ENCODE results near the gene ZNF530.
A peak's percentile ranks its signal among the peaks of the same experiment; 100 is the strongest.

DNA sequence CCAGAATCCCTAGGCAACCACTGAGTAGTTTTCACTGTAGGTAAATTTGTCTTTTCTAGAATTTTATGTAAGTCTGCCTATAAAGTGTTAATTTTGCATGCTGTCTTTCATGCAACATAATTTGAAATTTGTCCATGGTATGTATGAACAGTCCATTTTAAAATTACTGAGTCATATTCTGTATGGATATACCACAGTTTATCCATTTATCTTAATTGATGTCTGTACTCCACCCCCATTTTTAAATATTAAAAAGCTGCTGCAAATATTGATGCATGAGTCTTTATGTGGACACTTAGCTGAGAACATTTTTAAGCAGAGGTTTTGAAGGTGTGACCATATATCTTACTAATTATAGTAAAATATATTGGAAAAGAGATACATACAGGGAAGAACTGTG, 23.4 kb downstream of the ZNF530 start:
- TF ChIP-seq BACH2 (CRISPR knock-in tag; IDR thresholded peaks at IDR 0.05; ENCODE audit: borderline replicate concordance) (no peak), ARNTL (CRISPR knock-in tag; IDR thresholded peaks at IDR 0.05; ENCODE audit: borderline replicate concordance, low read depth) (no peak), ZNF8 (CRISPR knock-in tag; IDR thresholded peaks at IDR 0.05) (peak; percentile 96), GLIS3 (CRISPR knock-in tag; IDR thresholded peaks at IDR 0.05) (no peak), ISL1 (CRISPR knock-in tag; IDR thresholded peaks at IDR 0.05) (no peak), ZFP3 (CRISPR knock-in tag; IDR thresholded peaks at IDR 0.05) (no peak), OSR1 (CRISPR knock-in tag; IDR thresholded peaks at IDR 0.05) (no peak), RARB (CRISPR knock-in tag; IDR thresholded peaks at IDR 0.05) (no peak), ZFP30 (CRISPR knock-in tag; IDR thresholded peaks at IDR 0.05) (no peak), ESRRG (CRISPR knock-in tag; IDR thresholded peaks at IDR 0.05) (no peak), ZC3H10 (CRISPR knock-in tag; IDR thresholded peaks at IDR 0.05) (no peak)
- TF ChIP-seq, protein P1, sequence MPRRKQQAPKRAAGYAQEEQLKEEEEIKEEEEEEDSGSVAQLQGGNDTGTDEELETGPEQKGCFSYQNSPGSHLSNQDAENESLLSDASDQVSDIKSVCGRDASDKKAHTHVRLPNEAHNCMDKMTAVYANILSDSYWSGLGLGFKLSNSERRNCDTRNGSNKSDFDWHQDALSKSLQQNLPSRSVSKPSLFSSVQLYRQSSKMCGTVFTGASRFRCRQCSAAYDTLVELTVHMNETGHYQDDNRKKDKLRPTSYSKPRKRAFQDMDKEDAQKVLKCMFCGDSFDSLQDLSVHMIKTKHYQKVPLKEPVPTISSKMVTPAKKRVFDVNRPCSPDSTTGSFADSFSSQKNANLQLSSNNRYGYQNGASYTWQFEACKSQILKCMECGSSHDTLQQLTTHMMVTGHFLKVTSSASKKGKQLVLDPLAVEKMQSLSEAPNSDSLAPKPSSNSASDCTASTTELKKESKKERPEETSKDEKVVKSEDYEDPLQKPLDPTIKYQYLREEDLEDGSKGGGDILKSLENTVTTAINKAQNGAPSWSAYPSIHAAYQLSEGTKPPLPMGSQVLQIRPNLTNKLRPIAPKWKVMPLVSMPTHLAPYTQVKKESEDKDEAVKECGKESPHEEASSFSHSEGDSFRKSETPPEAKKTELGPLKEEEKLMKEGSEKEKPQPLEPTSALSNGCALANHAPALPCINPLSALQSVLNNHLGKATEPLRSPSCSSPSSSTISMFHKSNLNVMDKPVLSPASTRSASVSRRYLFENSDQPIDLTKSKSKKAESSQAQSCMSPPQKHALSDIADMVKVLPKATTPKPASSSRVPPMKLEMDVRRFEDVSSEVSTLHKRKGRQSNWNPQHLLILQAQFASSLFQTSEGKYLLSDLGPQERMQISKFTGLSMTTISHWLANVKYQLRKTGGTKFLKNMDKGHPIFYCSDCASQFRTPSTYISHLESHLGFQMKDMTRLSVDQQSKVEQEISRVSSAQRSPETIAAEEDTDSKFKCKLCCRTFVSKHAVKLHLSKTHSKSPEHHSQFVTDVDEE (CRISPR knock-in tag; IDR thresholded peaks at IDR 0.05): no peak
- TF ChIP-seq, protein P2, sequence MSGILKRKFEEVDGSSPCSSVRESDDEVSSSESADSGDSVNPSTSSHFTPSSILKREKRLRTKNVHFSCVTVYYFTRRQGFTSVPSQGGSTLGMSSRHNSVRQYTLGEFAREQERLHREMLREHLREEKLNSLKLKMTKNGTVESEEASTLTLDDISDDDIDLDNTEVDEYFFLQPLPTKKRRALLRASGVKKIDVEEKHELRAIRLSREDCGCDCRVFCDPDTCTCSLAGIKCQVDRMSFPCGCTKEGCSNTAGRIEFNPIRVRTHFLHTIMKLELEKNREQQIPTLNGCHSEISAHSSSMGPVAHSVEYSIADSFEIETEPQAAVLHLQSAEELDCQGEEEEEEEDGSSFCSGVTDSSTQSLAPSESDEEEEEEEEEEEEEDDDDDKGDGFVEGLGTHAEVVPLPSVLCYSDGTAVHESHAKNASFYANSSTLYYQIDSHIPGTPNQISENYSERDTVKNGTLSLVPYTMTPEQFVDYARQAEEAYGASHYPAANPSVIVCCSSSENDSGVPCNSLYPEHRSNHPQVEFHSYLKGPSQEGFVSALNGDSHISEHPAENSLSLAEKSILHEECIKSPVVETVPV (CRISPR knock-in tag; IDR thresholded peaks at IDR 0.05): no peak
- TF ChIP-seq, protein P3, sequence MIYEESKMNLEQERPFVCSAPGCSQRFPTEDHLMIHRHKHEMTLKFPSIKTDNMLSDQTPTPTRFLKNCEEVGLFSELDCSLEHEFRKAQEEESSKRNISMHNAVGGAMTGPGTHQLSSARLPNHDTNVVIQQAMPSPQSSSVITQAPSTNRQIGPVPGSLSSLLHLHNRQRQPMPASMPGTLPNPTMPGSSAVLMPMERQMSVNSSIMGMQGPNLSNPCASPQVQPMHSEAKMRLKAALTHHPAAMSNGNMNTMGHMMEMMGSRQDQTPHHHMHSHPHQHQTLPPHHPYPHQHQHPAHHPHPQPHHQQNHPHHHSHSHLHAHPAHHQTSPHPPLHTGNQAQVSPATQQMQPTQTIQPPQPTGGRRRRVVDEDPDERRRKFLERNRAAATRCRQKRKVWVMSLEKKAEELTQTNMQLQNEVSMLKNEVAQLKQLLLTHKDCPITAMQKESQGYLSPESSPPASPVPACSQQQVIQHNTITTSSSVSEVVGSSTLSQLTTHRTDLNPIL (CRISPR knock-in tag; IDR thresholded peaks at IDR 0.05; ENCODE audit: low read depth): no peak
